ENCODE measurements around the gene PLPPR3. TPM values are rescaled to one million over a fixed set of nuclear protein-coding genes. Genes with fewer than 3 reads are reported as not detected.

PLPPR3 gene
- total and polyA plus RNA-seq, 9 of the 15 experiments (the other 6 are each of a cell fraction or from before 2014, with no cell fraction given) = 0.01 to 48.2 (median 8.6) TPM

DNA sequence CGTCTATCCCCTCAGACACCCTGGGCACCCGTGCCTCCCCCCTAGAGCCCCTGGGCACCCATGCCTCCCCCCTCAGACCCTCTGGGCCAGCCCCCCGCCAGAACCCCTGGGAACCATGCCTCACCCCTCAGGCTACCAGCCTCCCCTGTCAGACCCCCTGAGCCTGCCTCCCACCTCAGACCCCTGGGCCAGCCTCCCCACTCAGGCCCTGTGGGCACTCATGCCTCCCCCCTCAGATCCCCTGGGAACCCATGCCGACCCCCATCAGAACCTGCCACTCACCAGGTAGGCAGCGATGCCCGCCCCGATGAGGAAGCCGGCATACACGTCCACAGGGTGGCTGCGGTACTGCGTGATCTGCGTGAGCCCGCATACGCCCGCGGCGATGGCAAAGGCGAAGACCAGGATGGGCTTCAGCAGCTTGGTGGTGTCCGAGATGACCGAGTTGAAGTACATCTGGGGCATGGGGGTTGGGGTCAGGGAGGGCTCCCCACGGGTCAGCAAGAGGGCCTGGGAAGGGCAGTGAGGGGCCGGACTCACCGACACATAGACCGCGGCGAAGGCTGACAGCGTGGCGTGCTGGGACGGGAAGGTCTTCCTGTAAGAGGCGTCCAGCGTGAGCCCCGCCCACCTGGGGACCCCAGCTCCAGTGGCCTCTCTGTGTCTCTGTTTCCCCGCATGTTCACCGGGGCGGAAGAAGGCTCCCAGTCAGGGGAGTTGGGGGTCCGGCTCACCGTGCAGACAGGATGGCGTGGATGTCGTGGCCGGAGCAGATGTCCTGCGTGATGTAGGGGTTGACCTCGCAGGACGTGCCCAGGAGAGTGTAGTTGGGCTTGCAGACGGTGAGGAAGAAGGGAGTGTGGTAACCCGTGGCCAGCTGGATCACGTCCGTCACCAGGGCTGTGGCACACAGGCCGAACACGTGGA lies 7.3 kb downstream of the PLPPR3 start:
- Histone ChIP-seq H3K4me2 (ENCODE audit: insufficient read depth, low read length) (no peak overlapping the region), H2AFZ (ENCODE audit: low read depth, low read length) (no peak overlapping the region), H3K9me1 (ENCODE audit: control insufficient read depth, insufficient read depth, low read length) (no peaks in the 10 kb centered on the region), H4K20me1 (replicated peaks; ENCODE audit: control insufficient read depth, insufficient read depth, low read length) (no peaks in the 10 kb centered on the region), H3K79me2 (ENCODE audit: control insufficient read depth, insufficient read depth, low read length) (peaks cover 5% of the 10 kb centered on the region), H3K4me1 (replicated peaks in 1 of 2; ENCODE audit: control insufficient read depth in 2 of 2, insufficient read depth in 2 of 2, low read length in 2 of 2) (peaks cover 0 to 42% of the 10 kb centered on the region in 2 experiments; a peak in 2 of 5 replicates), H3K36me3 (ENCODE audit: control insufficient read depth, insufficient read depth, low read length) (peaks cover 57% of the 10 kb centered on the region), H3K9ac (ENCODE audit: insufficient read depth in 1 of 2, low read depth in 2 of 2, low read length in 2 of 2) (no peak overlapping the region), H3K27ac (ENCODE audit: extremely low read depth, low read depth, low read length) (no peak overlapping the region), H3K27me3 (ENCODE audit: control insufficient read depth in 2 of 2, insufficient read depth in 2 of 2, low read length in 2 of 2) (no peaks in the 10 kb centered on the region), H3K4me3 (no peak overlapping the region), H3K9me3 (replicated peaks; ENCODE audit: control insufficient read depth, insufficient read depth, low read depth, low read length) (peaks cover 3% of the 10 kb centered on the region)
- no TSS peak for BruUV-seq (replicated peaks)
- ATAC-seq = no peak
- WGBS (ENCODE audit: insufficient coverage, low coverage, missing lambda C conversion rate) = 96% methylated on average over 35 of the region's 49 CpGs
- POLR2A ChIA-PET = interaction anchor here (0.6 to 2.2 kb wide), 5 partner anchors 10 to 46 kb away, joined by 3 to 11 read pairs (median 5); partner anchors contain the start of gene PTBP1
- DNase-seq (ENCODE audit: extremely low read depth in 1 of 4, low spot score in 3 of 4) = no peak
- in situ Hi-C loops (cut with MboI) = no loop called here
- FAIRE-seq = no peak
- CTCF ChIA-PET (ENCODE audit: low intra/inter-chr PET ratio) = no interaction called here
- intact Hi-C loops (cut with micrococcal nuclease) = no loop called here
- no peak for TF ChIP-seq NR2F6 (CRISPR knock-in tag; IDR thresholded peaks at IDR 0.05)
- peak; percentile 40 for TF ChIP-seq PCBP1 (IDR thresholded peaks at IDR 0.05; ENCODE audit: low read depth, low read length, poor library complexity, severe bottlenecking)
- TF ChIP-seq KLF6 (CRISPR knock-in tag; IDR thresholded peaks at IDR 0.05; ENCODE audit: borderline replicate concordance) = no peak
- TF ChIP-seq POLR2G (IDR thresholded peaks at IDR 0.05; ENCODE audit: low read depth, low read length) = peak; percentile 70
- peak; percentile 30 for TF ChIP-seq PRPF4 (IDR thresholded peaks at IDR 0.05; ENCODE audit: insufficient read depth, low read depth, low read length, poor library complexity, severe bottlenecking)
- no peak for TF ChIP-seq NFRKB (IDR thresholded peaks at IDR 0.05; ENCODE audit: low read depth)
- TF ChIP-seq ZNF695 (CRISPR knock-in tag; IDR thresholded peaks at IDR 0.05) = no peak
- TF ChIP-seq HNRNPL (IDR thresholded peaks at IDR 0.05; ENCODE audit: low read depth, low read length) = peak; percentile 41; the same call in 1 of the 2 replicates
- TF ChIP-seq NCOA1 (IDR thresholded peaks at IDR 0.05; ENCODE audit: low read depth) = no peak
- no peak for TF ChIP-seq MYC (IDR thresholded peaks at IDR 0.05; ENCODE audit: low read depth, low read length)
- TF ChIP-seq MYC (CRISPR knock-in tag; IDR thresholded peaks at IDR 0.05; ENCODE audit: borderline replicate concordance, low read depth) = no peak
- no peak for TF ChIP-seq STAG1 (CRISPR knock-in tag; IDR thresholded peaks at IDR 0.05; ENCODE audit: borderline replicate concordance)
- TF ChIP-seq SMAD4 (CRISPR knock-in tag; conservative IDR thresholded peaks at IDR 0.05) = no peak
- no peak for TF ChIP-seq KDM5B (IDR thresholded peaks at IDR 0.05; ENCODE audit: insufficient replicate concordance, low read depth, low read length)
- TF ChIP-seq POLR2AphosphoS2 (IDR thresholded peaks at IDR 0.05; ENCODE audit: low read length) = peak; percentile 44
- no peak for TF ChIP-seq TAF9B (IDR thresholded peaks at IDR 0.05; ENCODE audit: partially characterized antibody)
- TF ChIP-seq EP400 (IDR thresholded peaks at IDR 0.05) = no peak
- peak; percentile 10 for TF ChIP-seq POLR2B (IDR thresholded peaks at IDR 0.05; ENCODE audit: low read depth, partially characterized antibody)
- no peak for TF ChIP-seq ZNF431 (CRISPR knock-in tag; IDR thresholded peaks at IDR 0.05)
- 0 out of 2 replicates have a peak, but pooled peaks have one; percentile 39 for TF ChIP-seq SUPT5H (IDR thresholded peaks at IDR 0.05)
- no peak for TF ChIP-seq CBFA2T2 (conservative IDR thresholded peaks at IDR 0.05)
- no peak for TF ChIP-seq KHSRP (IDR thresholded peaks at IDR 0.05)
- no peak for TF ChIP-seq PPARD (CRISPR knock-in tag; IDR thresholded peaks at IDR 0.05)
- no peak for TF ChIP-seq BCL6 (CRISPR knock-in tag; IDR thresholded peaks at IDR 0.05)
- no peak for TF ChIP-seq SP1 (CRISPR knock-in tag; IDR thresholded peaks at IDR 0.05)
- TF ChIP-seq POLR2A (conservative IDR thresholded peaks at IDR 0.05) = 0 out of 2 replicates have a peak, but pooled peaks have one; percentile 33
- TF ChIP-seq RBFOX2 (IDR thresholded peaks at IDR 0.05; ENCODE audit: low read depth, low read length) = peak; percentile 43

All from K562 (cell line).